ENCODE results near the gene RPE. TPM values are rescaled to one million over a fixed set of nuclear protein-coding genes. Genes with fewer than 3 reads are reported as not detected.

RPE gene
- 49.6 TPM for total RNA-seq

DNA sequence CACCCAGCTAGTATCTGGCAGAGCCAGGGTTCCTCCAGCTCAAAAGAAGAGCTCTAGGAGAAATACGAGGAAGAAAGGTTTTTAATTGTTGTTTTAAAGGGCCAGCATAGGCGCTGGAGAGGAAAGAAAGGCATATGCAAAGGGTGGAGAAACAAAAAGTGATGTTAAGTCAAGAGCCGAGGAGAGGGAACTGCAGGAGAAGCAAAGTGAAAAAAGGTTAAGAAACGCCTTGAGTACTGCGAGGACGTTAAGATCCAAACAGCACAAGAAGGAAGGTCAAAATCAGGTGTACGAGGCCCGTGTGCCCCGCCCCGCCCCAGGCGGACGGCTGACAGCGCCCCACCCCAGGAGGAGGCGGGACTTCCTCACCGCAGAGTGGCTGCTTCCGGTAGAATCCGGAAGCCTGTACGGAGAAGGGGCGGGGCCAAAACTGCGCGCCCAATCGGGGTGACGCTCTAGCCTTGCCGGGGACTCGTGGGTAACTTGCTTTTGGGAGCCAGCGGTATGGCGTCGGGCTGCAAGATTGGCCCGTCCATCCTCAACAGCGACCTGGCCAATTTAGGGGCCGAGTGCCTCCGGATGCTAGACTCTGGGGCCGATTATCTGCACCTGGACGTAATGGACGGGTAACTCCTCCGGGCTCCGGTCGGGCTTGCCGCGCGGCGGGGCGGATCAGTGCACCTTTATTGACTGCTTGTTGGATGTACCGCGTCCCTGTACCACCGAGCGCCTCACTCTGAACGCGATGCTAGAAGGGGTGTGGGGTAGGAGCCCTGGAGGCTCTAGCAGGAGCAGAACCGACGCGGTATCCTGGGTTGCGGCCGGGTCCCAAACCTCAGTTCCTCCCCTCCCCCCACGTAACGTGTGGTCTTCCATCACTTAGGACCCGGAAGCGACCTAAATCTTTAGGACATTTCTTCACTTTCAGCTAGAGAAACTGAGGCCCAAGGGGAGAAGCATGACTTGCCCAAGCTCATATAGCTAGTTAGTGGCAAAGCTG is at the start of gene RPE:
Gene RPE (plus strand): TSS at position 481 of the 1,000 bp plus-strand sequence. CDS start 24 bp downstream, at position 505.
- DNase-seq, result peak; percentile 98

DNA sequence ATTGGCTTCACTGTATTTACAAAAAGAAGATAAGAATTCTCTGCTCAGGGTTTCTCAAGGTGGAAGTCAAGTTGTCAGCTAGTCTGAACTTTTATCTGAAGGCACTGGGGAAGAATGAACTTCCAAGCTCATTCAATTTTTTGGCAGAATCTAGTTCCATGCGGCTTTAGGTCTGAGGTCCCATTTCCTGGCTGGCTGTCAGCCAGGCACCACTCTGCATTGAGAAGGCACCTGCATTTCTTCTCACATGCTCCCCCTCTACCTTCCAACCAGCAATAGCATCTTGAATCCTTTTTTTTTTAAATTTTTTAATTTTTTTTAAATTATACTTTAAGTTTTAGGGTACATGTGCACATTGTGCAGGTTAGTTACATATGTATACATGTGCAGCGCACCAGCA is 46.2 kb upstream of the RPE start:
- DNase-seq, result no peak

DNA sequence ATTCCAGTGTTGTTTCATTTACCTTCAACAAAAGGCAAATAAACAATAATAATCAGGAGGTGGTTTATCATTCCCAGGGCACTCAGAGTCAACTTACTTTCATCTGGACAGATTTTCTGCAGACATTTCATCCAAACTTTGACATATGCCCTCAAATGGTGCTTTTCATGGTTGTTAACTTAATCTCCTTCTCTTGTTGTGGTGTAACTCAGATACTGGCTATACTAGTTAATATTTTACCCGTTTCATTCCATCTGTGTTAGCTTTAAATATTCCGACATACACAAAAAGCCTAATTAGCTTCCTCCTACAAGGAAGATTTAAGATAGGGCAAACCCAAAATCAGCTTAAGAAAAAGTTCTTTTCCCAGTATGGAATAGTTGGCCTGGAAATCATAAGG is 44.4 kb upstream of the RPE start:
- no peak for DNase-seq

DNA sequence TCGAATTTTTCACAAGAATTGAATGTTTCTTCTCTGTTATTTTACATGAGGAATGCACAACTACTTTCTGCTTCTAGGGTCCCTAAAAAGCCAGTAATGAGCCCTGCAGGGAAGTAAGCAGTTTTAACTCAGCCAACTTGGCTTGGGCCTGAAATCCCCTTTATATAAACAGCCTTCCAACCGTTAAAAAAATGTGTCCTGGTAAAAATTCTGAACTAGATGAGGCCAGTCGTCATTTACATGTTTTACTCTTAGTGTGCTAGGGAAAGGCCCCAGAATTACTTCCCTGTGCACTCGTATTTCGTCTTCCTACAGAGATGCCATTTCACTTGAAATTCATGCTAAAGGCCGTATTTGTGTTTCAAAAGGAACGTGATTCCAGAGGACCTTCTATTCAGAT is 42.4 kb upstream of the RPE start:
- DNase-seq, result peak; percentile 18

DNA sequence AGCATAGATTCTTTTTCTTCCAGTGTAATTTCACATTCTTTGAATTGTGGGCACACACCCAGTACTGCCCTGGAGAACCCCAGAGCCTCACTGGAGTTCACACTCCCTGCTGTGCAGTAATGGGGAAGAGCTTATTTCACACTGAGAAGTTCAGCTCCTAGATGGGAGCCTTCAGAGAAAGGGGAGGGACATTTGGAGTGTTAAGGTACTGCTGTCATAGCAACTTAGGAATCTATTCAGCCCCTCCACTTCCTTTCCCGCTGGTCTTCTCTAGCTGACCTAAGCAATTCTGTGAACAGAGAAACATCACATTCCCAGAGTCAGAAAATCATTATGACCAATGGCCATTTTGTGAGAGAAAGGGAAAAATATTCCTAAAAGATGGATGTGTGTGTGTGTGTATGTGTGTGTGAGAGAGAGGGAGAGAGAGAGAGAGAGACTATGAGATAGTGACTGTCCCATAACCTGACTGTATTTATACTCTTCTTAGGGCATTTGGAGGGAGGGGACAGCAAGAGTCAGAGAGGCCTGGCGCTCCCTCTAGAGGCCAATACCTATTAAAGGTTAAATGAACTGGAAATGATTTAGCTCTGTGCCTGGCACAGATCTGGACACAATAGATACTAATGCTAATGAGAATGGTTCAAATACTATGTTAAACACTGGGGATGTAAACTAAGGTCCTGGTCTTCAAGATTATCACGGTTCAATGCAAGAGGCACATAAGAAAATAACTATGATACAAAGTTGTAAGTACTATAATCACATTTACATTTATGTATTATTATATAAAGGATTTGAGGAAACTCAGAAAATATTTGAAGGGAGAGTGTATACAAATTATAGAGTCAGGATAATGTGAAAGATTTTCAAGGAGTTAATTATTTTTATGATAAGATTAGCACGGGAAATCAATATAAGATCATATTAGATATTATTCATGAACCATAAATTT is 41.5 kb upstream of the RPE start:
- peak; percentile 74 for DNase-seq

DNA sequence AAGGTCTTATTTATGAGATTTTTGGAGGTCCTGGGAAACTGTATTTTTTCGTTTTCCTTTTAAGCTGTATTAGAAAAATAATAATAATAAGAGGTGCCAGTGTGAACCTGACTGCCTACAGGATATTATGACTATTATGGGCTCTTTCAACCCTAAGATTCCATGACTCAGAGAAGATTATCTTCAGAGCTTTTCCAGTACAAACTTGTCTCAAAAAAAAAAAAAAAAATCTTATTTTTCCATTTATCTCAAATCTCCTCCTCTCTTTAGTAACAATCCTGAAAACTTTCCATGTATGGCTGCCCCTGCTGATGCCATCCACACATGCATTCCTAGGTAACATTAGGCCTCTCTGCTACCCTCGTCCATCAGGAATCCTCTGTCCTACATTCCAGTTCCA is 36.7 kb upstream of the RPE start:
- DNase-seq, result no peak

DNA sequence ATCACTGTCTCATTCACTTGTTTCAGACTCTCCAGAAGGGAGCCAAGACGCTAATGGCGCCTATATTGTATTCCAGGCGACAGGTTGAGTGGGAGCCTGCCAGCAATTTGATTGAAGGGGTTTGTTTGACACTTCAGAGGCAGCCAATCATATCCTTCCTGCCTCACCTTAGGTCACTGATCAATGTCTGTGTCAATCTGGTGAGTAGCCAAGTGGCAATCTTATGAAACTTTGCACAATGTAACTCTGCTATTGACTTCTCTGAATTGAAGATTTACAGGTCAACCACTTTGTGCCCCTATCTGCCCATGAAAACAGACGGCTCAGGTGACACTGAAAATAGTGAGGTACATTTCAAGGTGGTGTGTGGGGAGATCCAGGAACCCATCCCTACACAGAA is 32.7 kb upstream of the RPE start:
- no peak for DNase-seq

DNA sequence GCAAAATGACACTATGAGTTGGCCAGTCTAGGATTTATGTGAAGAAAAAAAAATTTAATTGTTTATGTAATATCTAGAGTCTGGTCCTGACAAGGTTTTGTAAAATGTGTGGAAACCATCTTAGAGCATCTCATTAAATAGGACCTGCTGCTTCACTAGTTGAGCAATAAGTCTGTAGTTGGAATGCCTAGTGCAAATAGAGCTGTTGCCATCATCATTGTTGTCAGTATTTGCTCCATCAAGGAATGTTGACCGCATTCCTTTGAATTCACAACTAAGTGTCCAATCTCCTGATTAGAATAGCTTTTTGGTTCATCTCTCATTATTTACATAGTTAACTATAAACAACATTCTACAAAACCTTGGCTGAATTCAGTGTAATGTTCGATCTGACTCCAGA is 32.2 kb upstream of the RPE start:
- no peak for DNase-seq

DNA sequence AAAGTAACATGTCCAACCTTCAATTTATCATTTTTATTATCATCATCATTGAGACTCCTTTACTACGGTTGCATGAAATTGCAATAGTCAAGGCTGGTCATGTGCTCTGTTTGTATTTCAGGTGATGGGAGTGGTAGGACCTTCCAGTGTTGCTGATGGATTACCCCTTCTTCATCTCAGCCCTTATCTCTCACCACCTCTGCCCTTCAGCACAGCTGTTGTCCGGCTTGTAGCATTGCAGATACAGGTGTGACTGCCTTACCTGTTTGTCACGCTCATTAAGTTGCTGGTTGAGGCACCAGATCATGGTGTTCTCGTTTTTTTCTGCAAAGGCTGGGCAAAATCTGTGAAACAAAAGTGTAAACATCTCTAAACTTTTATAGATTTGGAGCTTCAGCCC is 31.7 kb upstream of the RPE start:
- no peak for DNase-seq

DNA sequence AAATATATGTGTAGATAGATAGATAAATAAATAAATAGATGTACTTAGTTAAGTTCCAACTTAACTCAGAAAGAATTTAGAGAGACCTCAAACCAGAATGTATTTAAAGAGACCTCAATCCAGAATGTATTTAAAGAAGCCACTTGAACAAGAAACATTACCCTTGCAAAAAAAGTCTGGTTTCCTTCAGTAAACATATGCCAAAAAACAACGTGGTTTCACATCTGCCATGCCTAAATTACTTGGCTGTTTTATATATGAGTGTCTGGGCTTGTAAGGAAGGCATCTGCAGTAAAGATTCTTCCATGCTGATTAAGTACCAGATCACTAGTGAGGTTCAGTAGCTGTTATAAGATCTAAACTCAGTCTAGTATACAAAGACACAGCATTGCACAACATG is 29.1 kb upstream of the RPE start:
- DNase-seq, result no peak

DNA sequence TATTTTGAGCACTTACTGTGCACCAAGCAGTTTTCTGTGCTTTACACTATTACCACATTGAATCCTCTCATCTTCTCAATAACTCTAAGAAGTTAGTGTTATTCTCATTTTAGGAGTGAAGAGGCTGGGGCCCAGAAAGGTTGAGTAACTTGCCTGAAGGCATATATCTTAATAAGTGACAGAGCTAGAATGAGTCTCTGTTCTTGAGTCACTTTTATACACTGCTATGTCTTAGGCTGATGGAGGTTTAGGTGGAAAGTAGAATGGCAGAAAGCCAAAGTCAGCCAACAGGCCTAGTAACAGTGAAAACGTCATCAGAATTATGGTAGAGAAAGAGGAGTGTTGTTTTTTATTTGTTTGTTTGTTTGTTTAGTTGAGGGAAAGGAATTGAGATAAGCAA is 27.9 kb upstream of the RPE start:
- DNase-seq, result no peak

DNA sequence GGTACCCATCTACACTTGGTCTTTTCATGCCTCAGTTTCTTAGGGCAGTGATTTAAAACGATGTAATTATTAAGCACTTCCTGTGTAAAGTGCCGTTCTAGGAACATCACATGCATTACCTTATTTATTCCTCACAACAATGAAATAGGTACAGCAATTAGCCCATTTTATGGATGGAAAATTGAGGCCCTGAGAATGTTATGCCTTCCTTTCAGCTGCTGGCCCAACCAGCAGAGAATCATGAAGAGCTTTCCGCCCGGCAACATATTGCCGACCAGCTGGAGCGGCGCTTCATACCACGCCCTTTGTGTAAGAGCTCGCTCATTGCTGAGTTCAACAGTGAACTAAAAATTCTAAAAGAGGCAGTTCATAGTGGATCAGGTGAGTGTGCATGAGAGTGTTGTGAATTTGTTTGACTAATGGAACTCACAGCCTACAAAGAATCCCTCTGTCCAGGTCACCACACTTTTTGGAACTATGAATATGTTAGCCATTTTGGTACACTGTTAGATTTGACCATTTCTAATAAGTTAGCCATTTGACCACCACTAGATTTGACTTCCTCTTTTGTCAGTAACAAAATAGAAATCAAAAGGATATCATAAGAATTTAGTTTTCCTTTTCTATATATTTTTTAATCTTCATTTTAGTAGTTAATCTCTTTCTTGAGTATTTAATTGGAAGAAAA is 25.6 kb upstream of the RPE start:
- DNase-seq, result no peak

DNA sequence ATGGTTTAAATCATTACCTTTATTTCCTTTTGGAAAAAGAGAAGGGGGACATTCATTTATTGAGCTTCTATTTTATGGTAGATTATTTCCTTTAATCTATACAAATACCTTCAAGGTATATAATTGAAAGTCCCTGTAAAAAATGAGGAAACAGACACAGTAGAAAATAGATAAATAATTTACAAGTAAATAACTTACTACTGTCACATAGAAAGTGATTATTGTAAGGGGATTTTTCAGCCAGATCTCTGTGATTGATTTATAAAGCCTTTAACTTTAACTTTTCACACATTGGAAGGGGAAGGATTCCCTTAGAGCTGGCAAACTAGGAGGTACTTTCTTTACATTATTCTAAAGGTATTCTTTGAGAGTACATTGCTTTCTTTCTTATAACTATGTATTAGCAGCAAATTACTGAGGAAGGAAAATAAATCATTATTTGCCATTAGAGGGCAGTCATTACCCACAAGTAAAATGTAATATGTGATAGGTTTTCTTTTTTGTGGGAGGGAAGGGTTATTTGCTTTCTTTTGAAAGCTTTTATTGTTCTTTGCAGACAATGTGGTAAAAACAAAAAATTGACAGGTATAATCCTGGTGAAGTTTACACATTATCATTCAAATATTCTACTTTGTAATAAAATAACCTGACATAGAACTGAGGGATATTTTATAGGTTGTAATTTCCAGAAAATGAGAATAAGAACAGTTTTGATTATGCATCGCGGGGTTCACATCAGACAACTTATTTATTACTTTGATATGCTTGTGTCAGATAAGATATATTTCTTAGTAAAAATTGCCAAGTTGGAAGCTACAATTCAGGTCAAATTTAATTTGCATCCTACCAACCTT is 24.8 kb upstream of the RPE start:
- peak; percentile 72 for DNase-seq

DNA sequence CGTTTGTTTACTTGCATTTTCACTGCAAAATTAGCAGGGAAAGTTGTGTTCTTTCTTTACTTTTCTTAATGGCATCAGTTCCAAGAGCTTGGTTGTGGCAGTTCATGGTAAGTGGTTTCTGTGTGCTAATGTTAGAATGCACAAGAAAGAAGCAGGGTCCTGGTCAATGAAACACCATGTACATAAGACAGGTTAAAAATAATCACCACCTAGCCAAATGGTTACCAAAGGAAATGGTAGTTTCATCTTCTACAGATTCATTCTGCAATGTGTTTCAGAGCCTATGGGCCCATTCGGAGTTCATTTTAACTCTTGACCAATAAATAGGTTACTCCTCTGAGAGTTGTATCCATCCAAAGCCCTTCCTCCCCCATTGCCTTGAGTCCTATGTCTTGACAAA is 18.1 kb upstream of the RPE start:
- DNase-seq, result no peak

DNA sequence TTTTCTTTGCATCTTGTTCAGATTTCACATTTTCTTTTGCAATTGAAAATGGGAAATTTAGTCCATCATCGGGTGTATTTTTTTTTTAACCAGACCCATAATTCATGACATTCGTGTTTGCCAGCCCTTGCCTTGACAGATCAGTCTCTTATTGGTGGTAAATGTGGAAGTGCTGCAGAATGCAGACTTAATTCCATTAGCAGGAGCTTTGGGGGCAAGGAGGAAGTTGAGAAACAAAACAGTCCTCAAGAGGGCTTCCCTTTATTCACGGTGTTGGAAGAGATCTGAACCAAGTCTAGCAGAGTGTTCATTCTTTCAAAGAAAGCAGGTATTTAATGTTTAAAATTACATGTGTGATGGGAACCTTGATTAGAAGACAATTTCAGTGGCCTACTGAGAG is 16.6 kb upstream of the RPE start:
- DNase-seq, result no peak

DNA sequence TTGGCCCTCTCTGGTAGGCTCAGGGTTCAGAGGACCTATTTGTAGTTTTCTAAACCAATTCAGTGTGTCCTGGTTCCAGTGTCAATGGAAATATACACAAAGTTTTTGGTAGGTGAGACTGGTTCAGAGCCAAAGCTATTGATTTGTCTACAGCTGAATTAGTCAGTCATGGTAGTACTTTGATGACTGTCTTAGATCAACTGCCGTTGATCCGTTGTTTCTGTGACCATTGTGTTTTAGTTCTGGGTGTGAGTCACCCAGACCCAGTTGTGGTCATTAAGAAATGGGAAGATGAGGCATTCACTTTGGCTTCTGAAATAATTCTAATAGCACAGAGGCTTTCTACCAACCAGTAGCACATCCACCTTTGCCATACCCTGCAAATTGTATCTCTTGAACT is 16.0 kb upstream of the RPE start:
- no peak for DNase-seq

DNA sequence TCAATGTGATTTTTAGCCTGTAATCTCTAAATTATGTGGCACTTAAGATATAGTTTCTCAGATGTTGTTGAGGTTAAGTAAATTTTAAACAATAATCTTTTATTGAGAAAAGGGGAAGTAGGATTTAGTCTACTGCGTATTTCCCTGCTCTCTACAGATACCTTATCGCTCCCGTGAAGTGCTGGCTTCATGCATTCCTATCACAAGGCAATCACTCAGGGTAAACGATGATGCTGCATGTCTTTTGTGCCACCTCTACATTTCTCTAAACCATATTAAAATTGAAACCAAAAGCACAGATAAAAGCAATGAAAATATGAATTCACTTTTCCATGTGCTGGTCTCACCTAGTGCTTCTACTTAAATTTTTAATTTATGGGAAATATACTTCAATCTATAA is 14.4 kb upstream of the RPE start:
- DNase-seq, result no peak

DNA sequence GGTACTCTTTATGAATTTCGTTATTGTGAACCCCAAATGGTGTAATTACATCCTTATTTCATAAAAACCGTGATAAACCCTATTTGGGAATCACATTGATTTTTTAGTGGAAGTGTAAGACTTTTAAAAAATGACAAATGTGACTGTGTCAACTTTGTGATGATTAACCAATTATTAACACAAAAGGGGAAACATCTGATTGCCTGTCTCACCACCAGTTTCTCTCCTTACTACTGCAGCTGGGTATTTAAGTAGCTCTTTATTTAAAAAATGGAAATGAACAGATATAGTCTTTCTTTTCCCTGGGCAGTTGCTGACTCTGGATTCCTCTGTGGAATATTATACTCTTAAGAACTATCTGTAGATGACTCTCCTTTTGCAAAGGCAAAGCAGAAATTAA is 11.6 kb upstream of the RPE start:
- DNase-seq, result no peak

DNA sequence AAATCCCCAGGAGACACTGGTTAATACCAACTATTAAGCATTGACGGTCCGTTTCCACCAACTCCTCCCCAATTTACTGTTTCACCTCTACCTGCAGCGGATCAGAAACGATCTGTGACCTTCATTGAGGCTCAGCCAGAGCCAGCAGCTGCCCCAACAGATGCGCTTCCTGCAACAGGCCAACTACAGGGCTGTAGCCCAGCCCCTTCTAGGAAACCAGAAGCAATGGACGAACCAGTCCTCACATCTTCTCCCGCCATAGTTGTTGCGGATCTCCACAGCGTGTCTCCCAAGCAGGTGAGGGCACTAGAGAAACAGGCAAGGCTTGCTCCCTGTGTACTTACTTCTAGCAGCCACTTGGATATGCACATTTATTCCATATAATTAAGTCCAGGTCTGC is 8.5 kb upstream of the RPE start:
- no peak for DNase-seq

DNA sequence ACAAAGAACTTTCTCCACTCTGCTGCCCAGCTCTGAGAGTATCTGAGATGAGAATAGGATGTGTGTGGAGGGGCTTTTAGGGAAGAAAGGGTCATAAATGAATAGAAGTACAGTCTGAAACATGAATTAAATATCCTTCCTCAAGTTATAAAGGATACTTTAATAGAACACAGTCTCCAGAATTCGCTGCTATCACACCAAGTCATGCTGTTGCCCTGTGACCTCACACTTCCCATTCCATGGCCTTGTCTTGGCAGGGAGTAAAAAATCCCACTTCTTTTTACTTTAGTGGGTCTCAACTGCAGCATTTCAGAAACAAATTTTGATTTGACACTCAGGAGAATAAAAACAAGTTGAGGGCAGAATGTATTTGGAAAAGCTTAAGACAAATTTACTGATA is 3.8 kb upstream of the RPE start:
- no peak for DNase-seq

Measured in tongue (tissue), 2 donors.